Astrocyte of the cerebellum (primary cell): ENCODE results near the gene GAD2.

ENCODE experiments used
- DNase-seq: peaks from one replicate; pipeline ENCODE4 v3.0.0-alpha.2; 2011; ENCODE audit warnings: low read depth
- H3K4me3 ChIP-seq: 2 replicates; pipeline ENCODE4 v1.5.1; 2011; ENCODE audit warnings: mild to moderate bottlenecking, low read depth, low read length, moderate library complexity
- CTCF ChIP-seq: IDR thresholded peaks from 2 replicates; pipeline ENCODE4 v1.5.1; 2012; ENCODE audit warnings: low read length, low read depth, moderate library complexity, mild to moderate bottlenecking; ENCODE audit errors: missing control alignments
- in situ Hi-C: cut with HindIII; loops from 2 replicates; pipeline ENCODE4 v1.10.0; 2017; ENCODE audit warnings: low sequenced_read_pairs

The GAD2 gene

DNA sequence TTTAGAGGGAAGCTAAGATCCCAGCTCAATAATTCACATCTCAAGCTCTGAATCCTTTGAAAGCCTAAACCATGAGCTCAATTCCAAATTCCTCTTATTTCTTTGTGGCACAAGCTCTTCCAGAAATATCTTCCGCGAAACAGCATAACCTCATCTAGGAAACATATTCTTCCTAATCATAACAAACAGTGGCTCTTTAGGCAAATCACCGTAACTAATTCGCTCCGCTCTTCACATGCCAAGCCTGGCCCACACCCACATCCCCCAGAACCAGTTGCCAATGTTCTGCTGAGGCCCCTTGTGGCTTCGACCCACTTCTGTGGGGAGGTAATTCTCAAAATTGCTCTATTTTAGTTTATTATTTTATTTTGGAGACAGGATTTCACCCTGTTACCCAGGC is 19.2 kb downstream of the GAD2 start:
- no peak overlapping the region for H3K4me3 ChIP-seq
- DNase-seq, result no peak
- in situ Hi-C loops, result no loop called here
- TF ChIP-seq CTCF, result no peak

- in situ Hi-C loops, result no loop called here
- no peak for TF ChIP-seq CTCF
- no peak for DNase-seq
- H3K4me3 ChIP-seq, result no peak overlapping the region
Measured at GRCh38 chr10:26238378-26238777, 21.8 kb downstream of the GAD2 start.

- no peak overlapping the region for H3K4me3 ChIP-seq
- DNase-seq, result no peak
- no peak for TF ChIP-seq CTCF
- in situ Hi-C loops, result no loop called here
Measured at GRCh38 chr10:26242706-26243350, 26.3 kb downstream of the GAD2 start.

DNA sequence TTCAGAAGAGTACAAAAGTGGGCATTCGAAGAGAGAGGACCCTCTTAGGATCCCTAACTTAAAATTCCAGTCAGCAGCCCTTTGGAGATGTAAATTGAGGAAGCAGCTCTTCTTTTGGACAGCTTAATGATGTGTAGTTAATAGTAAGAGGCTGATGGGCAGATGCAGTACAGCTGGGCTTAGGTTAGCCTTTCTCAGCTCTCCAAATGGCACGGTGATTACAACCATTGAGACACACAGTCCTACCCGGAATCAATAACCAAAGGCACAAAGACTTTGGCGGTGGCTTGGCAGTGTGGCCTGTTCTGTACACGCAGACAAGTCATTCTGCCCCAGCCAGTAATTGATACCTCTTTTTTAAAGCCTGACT is 26.8 kb downstream of the GAD2 start:
- in situ Hi-C loops, result no loop called here
- no peak for DNase-seq
- TF ChIP-seq CTCF, result no peak
- no peak overlapping the region for H3K4me3 ChIP-seq

DNA sequence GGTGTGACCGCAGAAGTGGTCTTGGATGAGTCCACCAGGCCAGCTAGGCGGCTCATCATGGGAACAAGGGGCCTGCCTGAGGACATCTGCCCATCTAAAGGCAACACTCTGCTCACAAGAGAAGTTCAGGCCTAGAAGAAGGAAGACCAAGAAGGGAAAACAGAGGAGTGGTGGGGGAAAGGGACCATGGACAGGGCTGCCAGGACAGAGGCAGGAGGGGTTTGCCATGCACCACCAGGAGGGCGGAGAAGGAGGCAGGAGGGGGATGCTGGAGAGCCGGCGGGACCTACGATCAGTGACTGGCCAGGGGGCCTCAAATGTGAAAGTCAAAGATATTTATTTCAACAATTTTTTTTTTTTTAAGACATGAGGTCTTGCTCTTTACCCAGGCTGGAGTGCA is 33.1 kb downstream of the GAD2 start:
- TF ChIP-seq CTCF, result no peak
- H3K4me3 ChIP-seq, result no peak overlapping the region
- no peak for DNase-seq
- in situ Hi-C loops, result no loop called here

GRCh38 chr10:26251925-26252324 is 35.4 kb downstream of the GAD2 start:
- H3K4me3 ChIP-seq, result no peak overlapping the region
- DNase-seq, result no peak
- in situ Hi-C loops, result no loop called here
- no peak for TF ChIP-seq CTCF
